Measurements from ENCODE around the gene FSD1.

FSD1 gene

DNA sequence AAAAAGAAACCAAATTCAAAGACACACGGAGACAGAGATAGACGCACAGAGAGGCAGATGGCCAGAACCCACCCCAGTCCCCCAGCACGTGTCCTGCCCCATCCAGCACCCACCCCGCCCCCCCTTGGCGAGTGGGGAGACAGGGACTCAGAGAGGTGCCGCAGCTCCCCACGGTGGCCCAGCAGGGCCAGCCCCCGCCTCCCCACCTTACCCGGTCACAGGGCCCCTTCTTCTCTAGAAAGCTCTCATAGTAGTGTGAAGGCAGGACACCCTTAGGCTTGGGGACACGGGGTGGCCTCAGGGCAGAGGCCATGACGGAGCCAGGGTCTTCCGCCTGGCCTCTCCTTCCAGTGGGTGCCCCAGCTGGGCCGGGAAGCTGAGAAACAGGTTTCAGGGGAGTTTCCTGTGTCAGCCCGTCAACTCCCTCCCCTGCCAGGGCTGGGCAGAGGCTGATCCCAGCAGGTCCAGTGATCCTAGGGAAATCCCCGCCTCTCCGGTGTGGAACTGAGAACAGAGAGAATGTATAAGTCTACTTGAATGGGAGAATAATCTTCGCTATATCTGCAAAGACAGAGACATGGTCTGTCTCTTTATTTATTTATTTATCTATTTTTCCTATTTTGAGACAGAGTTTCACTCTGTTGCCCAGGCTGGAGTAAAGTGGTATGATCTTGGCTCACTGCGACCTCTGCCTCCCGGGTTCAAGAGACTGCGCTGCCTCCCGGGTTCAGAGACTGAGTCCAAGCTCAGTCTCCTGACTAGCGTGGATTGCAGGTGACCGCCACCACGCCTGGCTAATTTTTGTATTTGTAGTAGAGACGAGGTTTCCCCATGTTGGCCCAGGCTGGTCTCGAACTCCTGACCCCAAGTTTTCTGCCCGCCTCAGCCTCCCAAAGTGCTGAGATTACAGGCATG is 34.3 kb downstream of the FSD1 start, which contains the start of gene STAP2:
Gene STAP2 (minus strand): TSS at position 387 of the 915 bp plus-strand sequence. CDS start 74 bp downstream, at position 313.
- no peaks in the 10 kb centered on the region for H3K36me3 ChIP-seq (ENCODE audit: insufficient read depth, low read length)
- H3K79me2 ChIP-seq (ENCODE audit: insufficient read depth, low read length): no peaks in the 10 kb centered on the region
- no peaks in the 10 kb centered on the region for H3K4me1 ChIP-seq (ENCODE audit: insufficient read depth, low read length, poor library complexity, severe bottlenecking)
- no peak within 1 kb of the TSS for H3K4me2 ChIP-seq (ENCODE audit: low read depth, low read length, poor library complexity, severe bottlenecking)
- H3F3A ChIP-seq (ENCODE audit: low read depth): peaks cover 2% of the 10 kb centered on the region; the same call in 1 of the 2 replicates
- no peaks in the 10 kb centered on the region for H4K20me1 ChIP-seq (ENCODE audit: insufficient read depth, low read length, poor library complexity, severe bottlenecking)
- no peaks in the 10 kb centered on the region for H3K9me2 ChIP-seq (replicated peaks; ENCODE audit: low read depth, low read length)
- no peaks in the 10 kb centered on the region for H3K27me3 ChIP-seq (ENCODE audit: insufficient read depth, low read length, poor library complexity, severe bottlenecking)
- H3K9ac ChIP-seq (ENCODE audit: low read depth, low read length, poor library complexity, severe bottlenecking): no peak within 1 kb of the TSS
- H3K9me3 ChIP-seq (ENCODE audit: insufficient read depth, low read depth, low read length): no peaks in the 10 kb centered on the region
- no peak within 1 kb of the TSS for H3K4me3 ChIP-seq (ENCODE audit: low read length, poor library complexity, severe bottlenecking)
- TF ChIP-seq EZH2phosphoT487 (IDR thresholded peaks at IDR 0.05; ENCODE audit: borderline replicate concordance): no peak
- TF ChIP-seq, protein P1, sequence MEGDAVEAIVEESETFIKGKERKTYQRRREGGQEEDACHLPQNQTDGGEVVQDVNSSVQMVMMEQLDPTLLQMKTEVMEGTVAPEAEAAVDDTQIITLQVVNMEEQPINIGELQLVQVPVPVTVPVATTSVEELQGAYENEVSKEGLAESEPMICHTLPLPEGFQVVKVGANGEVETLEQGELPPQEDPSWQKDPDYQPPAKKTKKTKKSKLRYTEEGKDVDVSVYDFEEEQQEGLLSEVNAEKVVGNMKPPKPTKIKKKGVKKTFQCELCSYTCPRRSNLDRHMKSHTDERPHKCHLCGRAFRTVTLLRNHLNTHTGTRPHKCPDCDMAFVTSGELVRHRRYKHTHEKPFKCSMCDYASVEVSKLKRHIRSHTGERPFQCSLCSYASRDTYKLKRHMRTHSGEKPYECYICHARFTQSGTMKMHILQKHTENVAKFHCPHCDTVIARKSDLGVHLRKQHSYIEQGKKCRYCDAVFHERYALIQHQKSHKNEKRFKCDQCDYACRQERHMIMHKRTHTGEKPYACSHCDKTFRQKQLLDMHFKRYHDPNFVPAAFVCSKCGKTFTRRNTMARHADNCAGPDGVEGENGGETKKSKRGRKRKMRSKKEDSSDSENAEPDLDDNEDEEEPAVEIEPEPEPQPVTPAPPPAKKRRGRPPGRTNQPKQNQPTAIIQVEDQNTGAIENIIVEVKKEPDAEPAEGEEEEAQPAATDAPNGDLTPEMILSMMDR (conservative IDR thresholded peaks at IDR 0.05; ENCODE audit: low read length): no peak
- H2AFZ ChIP-seq (ENCODE audit: low read length): peak within 1 kb of the TSS; percentile 32; the same call in 1 of the 2 replicates

DNA sequence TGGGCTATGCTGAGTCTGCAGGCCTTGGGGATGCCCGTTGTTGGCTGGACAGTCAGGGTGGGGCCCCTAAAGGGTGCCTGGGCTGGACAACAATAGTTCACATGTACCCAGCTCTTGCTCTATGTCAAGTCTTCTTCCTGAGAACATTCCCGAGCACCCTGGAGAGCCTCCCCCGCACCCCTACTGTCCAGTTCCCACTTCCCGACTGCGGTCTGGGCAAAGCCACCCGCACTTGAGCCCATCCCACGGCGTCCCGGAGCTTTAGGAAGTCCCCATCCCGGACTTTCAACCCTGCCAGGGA is 37.9 kb downstream of the FSD1 start:
- Histone ChIP-seq H3K4me3 (ENCODE audit: low read length, poor library complexity, severe bottlenecking) (peak overlapping the region; percentile 93), H3K4me2 (ENCODE audit: low read depth, low read length, poor library complexity, severe bottlenecking) (peak overlapping the region; percentile 94), H2AFZ (ENCODE audit: low read length) (peak overlapping the region; percentile 79), H3K9me3 (ENCODE audit: insufficient read depth, low read depth, low read length) (no peaks in the 10 kb centered on the region), H3K9me2 (replicated peaks; ENCODE audit: low read depth, low read length) (no peaks in the 10 kb centered on the region), H3F3A (ENCODE audit: low read depth) (peaks cover 2% of the 10 kb centered on the region; the same call in 1 of the 2 replicates), H3K9ac (ENCODE audit: low read depth, low read length, poor library complexity, severe bottlenecking) (peak overlapping the region; percentile 99), H3K27me3 (ENCODE audit: insufficient read depth, low read length, poor library complexity, severe bottlenecking) (no peaks in the 10 kb centered on the region), H3K36me3 (ENCODE audit: insufficient read depth, low read length) (no peaks in the 10 kb centered on the region), H3K4me1 (ENCODE audit: insufficient read depth, low read length, poor library complexity, severe bottlenecking) (peaks cover 12% of the 10 kb centered on the region), H3K79me2 (ENCODE audit: insufficient read depth, low read length) (peaks cover 8% of the 10 kb centered on the region), H4K20me1 (ENCODE audit: insufficient read depth, low read length, poor library complexity, severe bottlenecking) (peaks cover 6% of the 10 kb centered on the region)
- no peak for TF ChIP-seq EZH2phosphoT487 (IDR thresholded peaks at IDR 0.05; ENCODE audit: borderline replicate concordance)
- TF ChIP-seq, protein P1 (conservative IDR thresholded peaks at IDR 0.05; ENCODE audit: low read length): no peak

DNA sequence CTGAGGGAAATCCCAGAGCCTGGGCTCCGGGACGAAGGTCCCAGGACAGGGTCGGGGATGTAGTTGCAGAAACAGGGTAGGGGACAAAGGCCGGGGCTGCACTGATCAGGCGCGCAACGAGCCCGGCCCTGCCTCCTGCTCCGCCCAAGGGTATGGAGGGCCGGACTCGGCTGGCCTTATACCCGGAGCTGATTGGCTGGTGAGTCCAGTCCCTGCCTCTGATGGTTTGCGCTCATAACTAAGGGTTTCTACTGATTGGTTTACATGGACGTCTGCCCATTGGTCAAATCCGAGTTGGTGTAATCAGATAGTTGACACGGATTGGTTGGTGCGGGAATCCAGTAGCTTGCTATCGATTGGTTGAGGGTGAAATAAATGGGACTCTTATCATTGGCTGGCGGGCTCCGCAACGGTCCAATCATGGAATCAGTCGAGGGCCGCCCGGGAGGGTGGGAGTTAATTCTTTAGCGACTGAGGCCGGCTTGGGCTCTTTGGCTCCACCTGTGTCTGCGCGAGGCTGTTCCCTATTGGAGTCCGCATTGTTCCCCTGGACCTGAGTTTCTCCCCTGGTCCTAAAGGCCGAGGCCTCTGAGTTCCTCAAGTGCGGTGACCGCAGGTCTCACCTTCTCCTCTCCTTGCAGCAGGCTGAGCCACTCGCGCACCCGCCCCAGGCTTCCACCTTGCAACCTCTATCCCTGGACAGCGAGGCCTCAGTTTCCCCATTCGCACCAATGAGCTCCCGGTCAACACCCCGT is 38.4 kb downstream of the FSD1 start:
- H3F3A ChIP-seq (ENCODE audit: low read depth): peaks cover 2% of the 10 kb centered on the region; the same call in 1 of the 2 replicates
- no peaks in the 10 kb centered on the region for H3K27me3 ChIP-seq (ENCODE audit: insufficient read depth, low read length, poor library complexity, severe bottlenecking)
- peak overlapping the region; percentile 93 for H3K4me3 ChIP-seq (ENCODE audit: low read length, poor library complexity, severe bottlenecking)
- peaks cover 8% of the 10 kb centered on the region for H3K79me2 ChIP-seq (ENCODE audit: insufficient read depth, low read length)
- TF ChIP-seq EZH2phosphoT487 (IDR thresholded peaks at IDR 0.05; ENCODE audit: borderline replicate concordance): no peak
- TF ChIP-seq, protein P1 (conservative IDR thresholded peaks at IDR 0.05; ENCODE audit: low read length): 0 out of 2 replicates have a peak, but pooled peaks have one; percentile 26
- H3K4me2 ChIP-seq (ENCODE audit: low read depth, low read length, poor library complexity, severe bottlenecking): peak overlapping the region; percentile 94
- H2AFZ ChIP-seq (ENCODE audit: low read length): peak overlapping the region; percentile 93
- H3K9me2 ChIP-seq (replicated peaks; ENCODE audit: low read depth, low read length): no peaks in the 10 kb centered on the region
- H3K36me3 ChIP-seq (ENCODE audit: insufficient read depth, low read length): no peaks in the 10 kb centered on the region
- peaks cover 6% of the 10 kb centered on the region for H4K20me1 ChIP-seq (ENCODE audit: insufficient read depth, low read length, poor library complexity, severe bottlenecking)
- peaks cover 15% of the 10 kb centered on the region for H3K4me1 ChIP-seq (ENCODE audit: insufficient read depth, low read length, poor library complexity, severe bottlenecking)
- H3K9me3 ChIP-seq (ENCODE audit: insufficient read depth, low read depth, low read length): no peaks in the 10 kb centered on the region
- peak overlapping the region; percentile 99 for H3K9ac ChIP-seq (ENCODE audit: low read depth, low read length, poor library complexity, severe bottlenecking)
